NCI-H1048 (cell line): ENCODE data around the gene R3HCC1L.
"Not testable (repeated sequence)": the region's sequence is repeated elsewhere in the genome, so short reads cannot be mapped to it uniquely, and the experiment has no call there.

ENCODE experiments used
- DNase-seq: peaks from one replicate; lab custom pipeline; 2025; lab: John Stamatoyannopoulos, UW

Gene R3HCC1L

GRCh38 chr10:98172495-98172894 is 38.0 kb downstream of the R3HCC1L start:
- DNase-seq, result no peak

DNA sequence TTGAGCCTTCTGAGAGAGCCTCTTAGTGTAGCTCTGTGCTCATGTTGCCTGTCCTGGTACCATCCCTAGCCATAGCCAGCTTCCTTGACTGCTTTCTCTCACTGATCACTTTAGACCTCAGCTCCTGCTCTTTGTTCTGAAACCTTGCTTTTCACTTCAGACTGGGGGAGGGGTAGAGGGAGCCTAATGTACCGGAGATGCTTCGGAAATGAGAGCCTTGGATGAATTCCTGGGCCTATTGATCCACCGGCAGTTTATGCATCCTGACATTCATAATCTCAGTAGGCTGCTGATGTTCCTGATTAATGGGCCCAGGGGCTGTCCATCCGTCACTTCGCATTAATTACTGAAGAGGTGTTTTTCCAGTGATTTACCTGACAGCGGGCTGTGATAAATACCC is 38.8 kb downstream of the R3HCC1L start:
- no peak for DNase-seq

- DNase-seq, result not testable (repeated sequence)
Observed at GRCh38 chr10:98182351-98182915, 48.0 kb downstream of the R3HCC1L start.

GRCh38 chr10:98186681-98187080 is 52.2 kb downstream of the R3HCC1L start:
- no peak for DNase-seq

DNA sequence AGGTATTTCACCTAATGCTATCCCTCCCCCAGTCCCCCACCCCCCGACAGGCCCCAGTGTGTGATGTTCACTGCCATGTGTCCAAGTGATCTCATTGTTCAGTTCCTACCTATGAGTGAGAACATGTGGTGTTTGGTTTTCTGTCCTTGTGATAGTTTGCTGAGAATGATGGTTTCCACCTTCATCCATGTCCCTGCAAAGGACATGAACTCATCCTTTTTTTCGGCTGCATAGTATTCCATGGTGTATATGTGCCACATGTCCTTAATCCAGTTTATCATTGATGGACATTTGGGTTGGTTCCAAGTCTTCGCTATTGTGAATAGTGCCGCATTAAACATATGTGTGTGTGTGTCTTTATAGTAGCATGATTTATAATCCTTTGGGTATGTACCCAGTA is 56.3 kb downstream of the R3HCC1L start:
- not testable (repeated sequence) for DNase-seq

GRCh38 chr10:98193037-98193436 is 58.6 kb downstream of the R3HCC1L start:
- DNase-seq, result no peak

DNA sequence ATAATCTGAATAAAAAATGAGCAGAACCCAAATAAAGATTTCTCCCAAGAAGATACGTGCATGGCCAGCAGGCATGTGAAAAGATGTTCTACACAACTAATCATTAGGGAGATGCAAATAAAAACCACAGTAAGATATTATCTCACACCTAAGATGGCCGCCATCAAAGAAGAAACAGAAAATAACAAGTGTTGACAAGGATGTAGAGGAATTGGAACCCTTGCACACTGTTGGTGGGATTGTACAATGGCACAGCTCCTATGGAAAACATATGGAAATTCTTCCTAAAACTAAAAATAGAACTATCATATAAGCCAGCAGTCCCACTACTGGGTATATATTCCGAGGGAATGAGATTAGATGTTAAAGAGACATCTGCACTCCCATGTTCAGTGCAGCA is 60.2 kb downstream of the R3HCC1L start:
- DNase-seq, result no peak

DNA sequence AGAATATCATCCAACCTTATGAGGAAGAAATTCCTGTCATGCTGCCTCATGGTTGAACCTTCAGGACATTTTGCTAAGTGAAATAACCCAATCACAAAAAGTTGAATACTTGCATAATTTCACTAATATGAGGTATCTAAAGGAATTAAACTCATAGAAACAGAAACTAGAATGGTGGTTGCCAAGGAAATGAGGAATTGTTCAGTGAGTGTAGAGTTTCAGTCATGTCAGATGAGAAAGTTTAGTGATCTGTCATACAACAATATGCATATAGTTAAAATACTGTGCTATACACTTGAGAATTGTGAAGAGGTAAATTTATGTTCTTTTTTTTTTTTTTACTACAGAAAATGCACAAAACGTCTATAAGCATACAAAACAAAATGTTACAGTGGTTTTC is 60.7 kb downstream of the R3HCC1L start:
- no peak for DNase-seq

DNA sequence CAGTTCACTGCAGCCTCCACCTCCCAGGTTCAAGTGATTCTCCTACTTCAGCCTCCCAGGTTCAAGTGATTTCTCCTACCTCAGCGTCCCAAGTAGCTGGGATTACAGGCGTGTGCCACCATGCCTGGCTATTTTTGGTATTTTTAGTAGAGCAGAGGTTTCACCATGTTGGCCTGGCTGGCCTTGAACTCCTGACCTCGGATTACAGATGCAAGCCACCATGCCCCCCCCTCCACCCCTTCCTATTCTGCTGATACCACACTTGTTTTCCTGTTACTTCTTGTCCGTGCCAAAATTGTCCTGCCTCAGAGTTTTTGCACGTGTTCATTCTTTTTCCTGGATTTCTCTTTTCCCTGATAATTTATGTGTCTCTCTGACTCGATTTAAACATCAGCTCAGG is 62.5 kb downstream of the R3HCC1L start:
- DNase-seq, result no peak

GRCh38 chr10:98201760-98202159 is 67.3 kb downstream of the R3HCC1L start:
- no peak for DNase-seq

DNA sequence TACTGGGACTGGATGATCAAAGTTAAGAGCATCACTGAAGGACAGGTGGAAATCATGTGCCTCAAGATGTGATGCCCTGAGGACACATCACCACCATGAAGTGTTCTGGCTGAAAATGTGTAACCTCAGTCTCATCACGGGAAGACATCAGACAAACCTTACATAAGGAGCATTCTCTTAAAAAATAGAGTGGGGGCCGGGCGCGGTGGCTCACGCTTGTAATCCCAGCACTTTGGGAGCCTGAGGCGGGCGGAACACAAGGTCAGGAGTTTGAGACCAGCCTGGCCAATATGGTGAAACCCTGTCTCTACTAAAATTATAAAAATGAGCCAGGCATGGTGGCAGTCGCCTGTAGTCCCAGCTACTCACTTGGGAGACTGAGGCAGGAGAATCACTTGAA is 67.9 kb downstream of the R3HCC1L start:
- DNase-seq, result no peak

DNA sequence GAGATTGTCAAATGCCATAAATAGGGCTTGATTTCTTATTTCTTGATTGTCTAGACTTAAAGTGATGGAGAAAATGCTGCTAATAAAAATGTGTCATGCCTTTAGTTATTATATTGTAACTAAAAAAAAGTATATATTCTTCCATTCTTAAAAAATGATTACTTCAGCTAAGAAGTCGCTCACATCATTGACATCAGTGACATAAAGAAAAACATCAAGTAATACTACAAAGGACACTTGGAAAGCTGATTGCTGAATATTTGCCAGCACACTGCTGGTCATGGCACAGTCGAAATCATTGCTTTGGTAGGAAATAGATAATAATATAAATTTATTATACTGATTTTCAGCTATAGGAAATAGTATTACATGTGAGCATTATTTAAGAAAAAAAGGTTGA is 70.9 kb downstream of the R3HCC1L start:
- no peak for DNase-seq

- no peak for DNase-seq
Observed at GRCh38 chr10:98208925-98209324, 74.5 kb downstream of the R3HCC1L start.

DNA sequence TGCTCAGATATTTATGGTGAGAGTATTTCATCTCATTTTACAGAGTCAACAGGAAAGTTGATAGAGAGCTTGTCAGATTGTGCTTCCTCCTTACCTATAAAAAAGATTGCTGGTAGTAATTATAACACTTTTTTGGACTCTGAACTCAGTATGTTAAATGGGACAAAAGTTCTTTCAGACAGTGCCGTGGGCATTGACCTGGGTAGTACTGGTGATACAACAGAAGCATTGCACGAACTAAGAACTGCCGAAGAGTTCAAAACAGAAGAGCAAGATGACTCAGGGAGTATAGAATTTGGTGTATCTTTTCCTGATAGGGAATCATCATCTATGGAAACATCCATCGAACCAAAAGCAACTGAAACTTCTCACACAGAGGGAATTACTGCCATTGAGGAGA is 75.0 kb downstream of the R3HCC1L start:
- DNase-seq, result no peak

- no peak for DNase-seq
Observed at GRCh38 chr10:98212196-98212595, 77.7 kb downstream of the R3HCC1L start.

DNA sequence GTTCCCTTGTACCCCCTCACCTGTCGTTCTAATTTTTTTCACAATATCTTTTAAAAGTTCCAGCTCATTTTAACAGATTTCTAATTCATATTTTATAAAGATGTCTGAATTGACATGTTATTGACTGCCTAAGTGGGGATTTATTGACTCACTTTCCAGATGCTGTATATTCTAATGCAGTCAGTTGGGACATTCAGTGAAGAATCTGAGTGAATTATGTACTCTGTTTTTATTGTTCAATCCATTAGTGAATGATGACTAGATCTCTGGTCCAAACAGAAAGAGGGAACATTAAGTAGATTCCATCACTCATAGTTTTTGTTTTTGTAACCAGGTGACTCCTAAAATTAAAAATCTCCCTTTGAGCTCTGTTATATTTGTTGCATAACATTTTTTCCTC is 79.3 kb downstream of the R3HCC1L start:
- no peak for DNase-seq

GRCh38 chr10:98215373-98215772 is 80.9 kb downstream of the R3HCC1L start:
- no peak for DNase-seq

DNA sequence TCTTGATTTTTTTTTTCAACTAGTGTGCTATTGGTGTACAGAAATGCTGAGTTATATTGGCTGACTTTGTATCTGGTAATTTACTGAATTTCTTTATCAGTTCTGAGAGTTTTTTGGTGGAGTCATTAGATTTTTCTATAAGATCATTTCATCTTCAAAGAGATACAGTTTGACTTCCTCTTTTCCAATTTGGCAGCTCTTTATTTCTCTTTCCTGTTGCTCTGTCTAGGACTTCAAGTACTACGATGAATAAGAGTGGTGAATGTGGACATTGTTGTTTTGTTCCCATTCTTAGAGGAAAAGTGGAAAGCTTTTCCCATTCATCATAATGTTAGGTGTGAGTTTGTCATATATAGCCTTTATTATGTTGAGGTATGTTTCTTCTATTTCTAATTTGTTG is 83.3 kb downstream of the R3HCC1L start:
- no peak for DNase-seq

- DNase-seq, result no peak
Observed at GRCh38 chr10:98223874-98224273, 89.4 kb downstream of the R3HCC1L start.

- no peak for DNase-seq
Observed at GRCh38 chr10:98224509-98224908, 90.1 kb downstream of the R3HCC1L start.

DNA sequence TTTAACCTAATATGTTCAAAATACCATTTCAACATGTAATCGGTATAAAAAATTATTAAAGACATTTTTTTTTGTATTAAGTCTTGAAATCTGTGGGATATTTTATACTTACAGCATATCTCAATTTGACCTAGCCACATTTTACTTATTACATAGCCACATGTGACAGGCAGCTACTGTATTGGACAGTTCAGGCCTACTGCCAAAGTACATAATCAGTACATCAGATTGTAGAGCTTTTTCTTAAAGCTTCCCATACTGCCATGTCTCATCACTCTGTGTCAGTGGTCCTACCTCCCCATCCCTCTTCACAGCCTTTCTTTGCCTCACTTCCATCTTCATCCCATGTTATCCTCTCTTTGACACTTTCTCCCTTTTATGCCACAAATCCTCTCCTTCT is 90.5 kb downstream of the R3HCC1L start:
- DNase-seq, result no peak

DNA sequence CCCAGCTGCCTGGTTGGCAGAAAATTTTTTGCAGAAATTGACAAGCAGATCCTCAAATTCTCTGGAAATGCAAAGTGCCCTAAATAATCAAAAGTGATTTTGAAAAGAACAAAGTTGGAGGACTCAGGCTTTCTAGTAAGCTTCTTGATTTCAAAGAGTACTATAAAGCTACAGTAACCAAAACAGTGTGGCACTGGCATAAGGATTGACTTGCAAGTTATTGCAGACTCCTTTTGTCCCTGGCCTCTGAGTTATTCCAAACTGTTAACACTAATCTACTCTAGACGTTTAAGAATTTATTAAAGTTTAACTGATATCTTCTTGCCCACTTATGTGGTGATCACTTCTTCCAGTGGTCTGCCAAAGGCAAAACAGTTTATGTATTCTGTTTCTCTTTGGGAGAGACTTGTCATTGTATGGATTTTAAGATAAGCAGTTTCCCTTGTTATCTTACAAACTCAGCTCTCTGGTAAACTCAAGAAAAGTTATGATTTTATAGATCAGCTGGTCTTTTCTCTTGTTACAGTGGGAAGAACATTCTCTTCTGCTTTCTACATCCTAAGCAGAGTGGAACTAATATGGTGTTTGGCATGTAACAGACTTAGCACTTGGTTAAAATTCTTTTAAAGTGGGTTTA is 92.2 kb downstream of the R3HCC1L start:
- no peak for DNase-seq

DNA sequence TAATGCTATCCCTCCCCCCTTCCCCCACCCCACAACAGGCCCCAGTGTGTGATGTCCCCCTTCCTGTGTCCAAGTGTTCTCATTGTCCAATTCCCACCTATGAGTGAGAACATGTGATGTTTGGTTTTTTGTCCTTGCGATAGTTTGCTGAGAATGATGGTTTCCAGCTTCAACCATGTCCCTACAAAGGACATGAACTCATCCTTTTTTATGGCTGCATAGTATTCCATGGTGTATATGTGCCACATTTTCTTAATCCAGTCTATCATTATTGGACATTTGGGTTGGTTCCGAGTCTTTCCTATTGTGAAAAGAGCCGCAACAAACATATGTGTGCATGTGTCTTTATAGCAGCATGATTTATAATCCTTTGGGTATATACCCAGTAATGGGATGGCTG is 93.3 kb downstream of the R3HCC1L start:
- not testable (repeated sequence) for DNase-seq

DNA sequence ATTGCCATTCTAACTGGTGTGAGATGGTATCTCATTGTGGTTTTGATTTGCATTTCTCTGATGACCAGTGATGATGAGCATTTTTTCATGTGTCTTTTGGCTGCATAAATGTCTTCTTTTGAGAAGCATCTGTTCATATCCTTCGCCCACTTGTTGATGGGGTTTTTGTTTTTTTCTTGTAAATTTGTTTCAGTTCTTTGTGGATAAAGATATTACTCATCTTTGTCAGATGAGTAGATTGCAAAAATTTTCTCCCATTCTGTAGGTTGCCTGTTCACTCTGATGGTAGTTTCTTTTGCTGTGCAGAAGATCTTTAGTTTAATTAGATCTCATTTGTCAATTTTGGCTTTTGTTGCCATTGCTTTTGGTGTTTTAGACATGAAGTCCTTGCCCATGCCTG is 93.8 kb downstream of the R3HCC1L start:
- DNase-seq, result not testable (repeated sequence)
